MM.1S (cell line): Measurements from ENCODE around the gene PLA2G12B.

Experiments used
- EZH2 ChIP-seq: fragments of 300-600 bp; sonication (generic); optimal IDR thresholded peaks from 2 replicates; pipeline ENCODE3; 2017; ENCODE audit warnings: low read depth, mild to moderate bottlenecking, antibody characterized with exemption, low read length, mixed read lengths
- EZH2phosphoT487 ChIP-seq: fragments of 300-600 bp; sonication (generic); IDR thresholded peaks from 2 replicates; pipeline ENCODE4 v1.6.1; 2018; ENCODE audit warnings: antibody characterized with exemption, low read length
- TF ChIP-seq, protein P1 (sequence below): fragments of 300-600 bp; sonication (generic); IDR thresholded peaks from 2 replicates; pipeline ENCODE4 v1.5.1; 2016; ENCODE audit warnings: antibody characterized with exemption, low read length, mixed read lengths

DNA sequence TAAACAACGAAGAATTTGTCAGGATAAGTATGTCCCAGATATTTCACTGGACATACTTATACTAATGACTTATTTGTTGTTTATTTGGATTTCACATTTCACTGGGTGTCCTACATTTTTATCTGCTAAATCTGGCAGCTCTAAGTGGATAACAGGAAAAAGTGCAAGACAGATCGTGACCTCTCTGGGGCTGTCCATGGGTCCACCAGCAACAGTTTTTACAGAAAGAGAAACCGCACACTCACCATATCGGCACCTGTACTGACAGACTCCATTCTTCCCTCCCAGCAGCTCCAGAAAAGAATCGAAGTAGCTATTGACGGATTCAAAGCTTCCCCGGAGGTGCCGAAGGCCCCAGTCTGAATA lies 393 bp downstream of the PLA2G12B start:
- TF ChIP-seq, protein P1, sequence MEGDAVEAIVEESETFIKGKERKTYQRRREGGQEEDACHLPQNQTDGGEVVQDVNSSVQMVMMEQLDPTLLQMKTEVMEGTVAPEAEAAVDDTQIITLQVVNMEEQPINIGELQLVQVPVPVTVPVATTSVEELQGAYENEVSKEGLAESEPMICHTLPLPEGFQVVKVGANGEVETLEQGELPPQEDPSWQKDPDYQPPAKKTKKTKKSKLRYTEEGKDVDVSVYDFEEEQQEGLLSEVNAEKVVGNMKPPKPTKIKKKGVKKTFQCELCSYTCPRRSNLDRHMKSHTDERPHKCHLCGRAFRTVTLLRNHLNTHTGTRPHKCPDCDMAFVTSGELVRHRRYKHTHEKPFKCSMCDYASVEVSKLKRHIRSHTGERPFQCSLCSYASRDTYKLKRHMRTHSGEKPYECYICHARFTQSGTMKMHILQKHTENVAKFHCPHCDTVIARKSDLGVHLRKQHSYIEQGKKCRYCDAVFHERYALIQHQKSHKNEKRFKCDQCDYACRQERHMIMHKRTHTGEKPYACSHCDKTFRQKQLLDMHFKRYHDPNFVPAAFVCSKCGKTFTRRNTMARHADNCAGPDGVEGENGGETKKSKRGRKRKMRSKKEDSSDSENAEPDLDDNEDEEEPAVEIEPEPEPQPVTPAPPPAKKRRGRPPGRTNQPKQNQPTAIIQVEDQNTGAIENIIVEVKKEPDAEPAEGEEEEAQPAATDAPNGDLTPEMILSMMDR: no peak
- TF ChIP-seq EZH2 (no peak), EZH2phosphoT487 (no peak)
